GM21717 (cell line): Measurements from ENCODE around the gene ZNF665.
"Not testable (repeated sequence)": the region's sequence is repeated elsewhere in the genome, so short reads cannot be mapped to it uniquely, and the experiment has no call there.

Experiments used
- ATAC-seq: cut with Tn5 transposase; IDR thresholded peaks from one replicate; pipeline ENCODE4 v1.9.1; 2021; ENCODE audit warnings: mild to moderate bottlenecking, moderate library complexity; ENCODE audit not compliant: unreplicated experiment

ZNF665 gene

DNA sequence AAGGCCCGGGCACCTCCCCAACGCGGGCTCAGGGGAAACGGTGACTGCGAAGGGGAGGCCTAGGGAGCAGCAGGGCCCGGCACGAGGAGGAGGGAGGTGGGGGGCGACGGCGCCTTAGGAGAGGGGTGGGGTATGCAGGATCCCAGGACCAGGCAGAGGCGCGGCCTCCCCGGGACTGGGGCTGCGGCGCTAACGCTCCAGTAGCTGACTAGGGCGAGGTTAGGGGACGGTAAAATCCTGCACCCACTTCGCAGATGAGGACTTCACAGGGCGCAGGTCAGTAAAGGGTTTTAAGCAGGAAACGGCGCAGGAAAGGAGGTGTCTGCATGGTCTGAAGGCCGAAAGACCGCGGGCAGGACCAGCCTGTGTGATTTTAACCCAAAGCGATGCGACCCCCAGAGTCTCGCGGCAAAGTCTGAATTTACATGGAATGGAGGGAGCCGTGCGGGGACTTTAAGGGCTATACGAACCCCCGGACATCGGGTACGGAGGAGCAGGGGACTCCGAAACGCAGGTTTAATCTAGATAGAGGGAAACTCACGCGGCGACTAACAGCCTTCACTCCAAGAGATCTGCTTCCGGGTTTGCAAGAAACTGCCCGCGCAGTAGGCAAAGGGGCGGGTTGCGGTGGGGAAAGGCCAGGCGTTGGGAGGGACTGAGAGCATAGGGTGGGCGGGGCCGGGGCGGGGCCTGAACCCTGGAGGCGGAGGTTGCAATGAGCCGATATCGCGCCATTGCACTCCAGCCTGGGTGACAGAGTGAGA lies at the start of gene ZNF665:
Gene ZNF665, minus strand, starts transcription at position 588 of the 764 bp plus-strand sequence. CDS start 10,460 bp downstream, outside the sequence.
- ATAC-seq = peak; percentile 61

DNA sequence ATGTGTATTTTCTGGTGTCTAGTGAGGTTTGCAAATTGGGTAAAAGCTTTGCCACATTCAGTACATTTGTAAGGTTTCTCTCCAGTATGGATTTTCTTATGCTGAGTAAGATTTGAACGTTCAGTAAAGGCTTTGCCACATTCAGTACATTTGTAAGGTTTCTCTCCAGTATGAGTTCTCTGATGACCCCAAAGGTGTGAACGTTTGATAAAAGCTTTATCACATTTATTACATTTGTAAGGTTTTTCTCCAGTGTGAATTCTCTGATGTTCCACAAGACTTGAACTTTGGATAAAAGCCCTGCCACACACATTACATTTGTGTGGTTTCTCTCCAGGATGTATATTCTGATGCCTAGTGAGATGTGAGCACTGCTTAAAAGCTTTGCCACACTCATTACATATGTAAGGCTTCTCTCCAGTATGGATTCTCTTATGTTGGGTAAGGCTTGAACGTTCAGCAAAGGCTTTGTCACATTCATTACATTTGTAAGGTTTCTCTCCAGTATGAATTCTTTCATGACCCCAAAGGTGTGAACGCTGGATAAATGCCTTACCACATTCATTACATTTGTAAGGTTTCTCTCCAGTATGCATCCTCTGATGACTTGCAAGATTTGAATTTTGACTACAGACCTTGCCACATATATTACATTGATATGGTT lies 44.1 kb upstream of the ZNF665 start:
- no peak for ATAC-seq

DNA sequence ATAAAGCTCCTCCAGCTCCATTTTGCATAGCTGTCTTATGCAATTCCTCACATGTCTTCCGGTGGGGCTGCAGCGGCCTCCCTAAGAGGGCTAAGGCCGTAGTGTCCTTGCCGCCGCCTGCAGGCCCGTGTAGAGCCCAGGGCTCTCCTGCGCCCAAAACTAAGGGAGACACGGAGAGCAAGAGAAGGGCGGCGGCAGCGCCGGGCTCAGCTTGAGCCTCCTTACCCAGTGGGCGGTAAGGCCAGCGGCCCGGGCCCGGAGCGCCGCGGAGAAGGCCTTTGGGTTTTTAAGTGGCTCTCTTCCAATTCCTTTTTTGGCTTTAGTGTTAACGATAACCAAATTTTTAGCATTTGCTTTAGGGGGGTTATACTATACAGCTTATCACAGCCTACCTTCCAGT lies 31.4 kb upstream of the ZNF665 start:
- no peak for ATAC-seq

DNA sequence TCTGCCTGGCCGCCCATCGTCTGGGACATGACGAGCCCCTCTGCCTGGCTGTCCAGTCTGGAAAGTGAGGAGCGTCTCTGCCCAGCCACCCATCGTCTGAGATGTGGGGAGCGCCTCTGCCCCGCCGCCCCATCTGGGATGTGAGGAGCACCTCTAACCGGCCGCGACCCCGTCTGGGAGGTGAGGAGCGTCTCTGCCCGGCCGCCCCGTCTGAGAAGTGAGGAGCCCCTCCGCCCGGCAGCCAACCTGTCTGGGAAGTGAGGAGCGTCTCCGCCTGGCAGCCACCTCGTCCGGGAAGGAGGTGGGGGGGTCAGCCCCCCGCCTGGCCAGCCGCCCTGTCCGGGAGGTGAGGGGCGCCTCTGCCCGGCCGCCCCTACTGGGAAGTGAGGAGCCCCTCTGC lies 29.6 kb upstream of the ZNF665 start:
- ATAC-seq = not testable (repeated sequence)

DNA sequence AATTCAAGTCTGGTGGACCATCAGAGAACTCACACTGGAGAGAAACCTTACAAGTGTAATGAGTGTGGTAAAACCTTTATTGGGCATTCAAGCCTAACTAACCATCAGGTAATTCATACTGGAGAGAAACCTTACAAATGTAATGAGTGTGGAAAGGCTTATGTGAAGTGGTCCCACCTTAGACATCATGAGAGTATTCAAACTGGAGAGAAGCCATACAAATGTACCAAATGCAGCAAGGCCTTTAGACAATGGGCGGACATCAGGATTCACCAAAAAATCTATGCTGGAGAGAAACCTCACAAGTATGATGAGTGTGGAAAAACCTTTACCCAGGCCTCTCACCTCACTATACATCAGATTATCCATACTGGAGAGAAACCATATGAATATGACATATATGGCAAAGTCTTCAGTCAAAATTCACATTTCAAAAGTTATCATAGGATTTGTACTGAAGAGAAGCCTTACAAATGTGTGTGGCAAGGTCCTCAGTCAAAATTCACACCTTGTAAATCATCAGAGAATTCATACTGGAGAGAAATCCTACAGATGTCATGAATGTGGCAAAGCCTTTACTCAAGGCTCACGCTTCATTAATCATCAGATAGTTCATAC lies 19.7 kb upstream of the ZNF665 start:
- ATAC-seq = no peak

DNA sequence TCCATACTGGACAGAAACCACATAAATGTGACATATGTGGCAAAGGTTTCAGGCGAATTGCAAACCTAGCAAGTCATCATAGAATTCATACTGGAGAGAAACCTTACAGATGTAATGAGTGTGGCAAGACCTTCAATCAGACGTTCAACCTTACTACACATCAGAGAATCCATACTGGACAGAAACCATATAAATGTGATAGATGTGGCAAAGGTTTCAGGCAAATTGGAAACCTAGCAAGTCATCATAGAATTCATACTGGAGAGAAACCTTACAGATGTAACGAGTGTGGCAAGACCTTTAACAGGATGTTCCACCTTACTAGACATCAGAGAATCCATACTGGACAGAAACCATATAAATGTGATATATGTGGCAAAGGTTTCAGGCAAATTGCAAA lies 18.4 kb upstream of the ZNF665 start:
- not testable (repeated sequence) for ATAC-seq

DNA sequence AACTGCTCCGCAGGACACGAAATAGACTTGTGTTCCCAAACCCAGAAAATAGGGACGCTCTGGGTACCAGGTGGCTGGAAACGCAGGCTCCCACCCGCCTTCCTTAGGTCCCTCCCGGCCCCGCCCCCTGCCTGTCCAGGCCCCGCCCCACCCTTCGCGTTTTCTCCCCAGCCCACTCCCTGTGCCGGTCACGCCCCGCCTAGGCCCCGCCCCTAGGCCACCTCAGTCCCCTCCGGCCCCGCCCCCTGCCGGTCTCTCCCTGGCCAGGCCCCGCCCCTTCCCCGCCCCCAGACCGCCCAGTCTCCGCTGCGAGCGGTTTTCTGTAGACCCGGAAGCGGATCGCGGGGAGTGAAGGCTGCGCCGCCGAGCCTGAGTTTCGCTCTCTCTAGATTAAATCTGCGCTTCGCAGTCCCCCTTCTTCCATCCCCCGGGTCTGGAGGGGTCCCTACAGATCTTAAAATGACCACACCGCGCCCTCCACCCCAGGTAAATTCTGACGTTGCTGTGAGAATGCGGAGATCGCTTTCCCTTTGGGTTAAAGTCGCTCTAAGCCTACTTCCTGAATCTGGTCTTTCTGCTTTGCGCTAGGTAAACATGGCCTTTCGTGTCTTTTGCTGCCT lies 3.7 kb upstream of the ZNF665 start:
- ATAC-seq = no peak

DNA sequence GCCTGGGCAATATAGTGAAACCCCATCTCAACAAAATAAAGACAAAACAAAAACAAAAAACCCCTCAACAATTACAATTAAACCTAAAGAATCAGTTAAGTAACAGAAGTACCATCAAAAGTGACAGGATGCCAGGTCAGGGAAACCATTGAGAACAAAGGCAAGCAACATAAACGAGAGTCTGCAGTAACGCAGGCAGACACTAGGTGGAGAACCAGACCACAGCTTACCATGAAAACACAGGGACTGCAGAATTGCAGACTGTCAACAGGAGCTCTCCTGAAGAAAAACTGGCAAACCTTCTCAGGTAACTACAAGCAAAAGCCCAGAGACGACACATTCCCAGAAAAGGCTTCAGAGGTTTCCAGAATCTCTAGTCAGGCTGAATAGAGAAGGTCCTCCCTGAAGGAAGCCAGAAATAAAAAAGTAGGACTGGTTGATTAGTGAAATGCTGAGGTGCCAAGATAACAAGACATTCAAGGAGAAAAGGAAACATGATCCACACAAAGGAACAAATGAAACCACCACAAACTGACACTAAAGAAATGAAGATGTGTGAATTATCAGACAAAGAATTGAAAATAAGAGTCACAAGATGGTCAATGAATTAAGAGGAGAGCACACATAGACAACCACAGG lies 2.2 kb upstream of the ZNF665 start:
- no peak for ATAC-seq

DNA sequence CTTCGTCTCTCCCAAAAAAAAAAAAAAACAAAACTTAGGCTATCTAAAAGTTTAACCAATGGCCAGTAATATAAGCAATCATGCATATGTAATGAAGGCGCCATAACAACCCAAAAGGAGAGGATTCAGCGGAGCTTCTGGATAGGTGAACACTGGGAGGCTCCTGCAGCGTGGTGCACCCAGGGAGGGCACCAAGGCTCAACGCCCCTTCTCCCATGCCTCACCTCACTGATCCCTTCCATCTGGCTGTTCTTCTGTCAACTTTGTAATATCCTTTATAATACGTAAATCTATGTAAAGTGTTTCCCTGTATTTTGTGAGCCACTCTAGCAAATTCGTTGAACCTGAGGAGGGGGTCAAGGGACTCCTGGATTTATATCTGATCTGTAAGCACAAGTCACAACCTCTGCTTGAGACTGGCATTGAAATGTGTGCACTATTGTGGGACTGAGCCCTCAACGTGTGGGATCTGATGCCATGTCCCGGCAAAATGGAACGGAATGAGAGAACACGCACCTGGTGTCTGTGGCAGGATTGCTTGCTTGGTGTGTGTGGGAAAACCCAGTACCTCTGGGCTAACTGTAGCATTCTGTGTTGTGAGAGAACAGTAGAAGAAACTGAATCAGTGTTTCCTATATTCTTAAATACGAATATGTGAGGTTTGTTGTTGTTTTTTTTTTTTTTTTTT lies 521 bp upstream of the ZNF665 start:
- ATAC-seq = no peak

DNA sequence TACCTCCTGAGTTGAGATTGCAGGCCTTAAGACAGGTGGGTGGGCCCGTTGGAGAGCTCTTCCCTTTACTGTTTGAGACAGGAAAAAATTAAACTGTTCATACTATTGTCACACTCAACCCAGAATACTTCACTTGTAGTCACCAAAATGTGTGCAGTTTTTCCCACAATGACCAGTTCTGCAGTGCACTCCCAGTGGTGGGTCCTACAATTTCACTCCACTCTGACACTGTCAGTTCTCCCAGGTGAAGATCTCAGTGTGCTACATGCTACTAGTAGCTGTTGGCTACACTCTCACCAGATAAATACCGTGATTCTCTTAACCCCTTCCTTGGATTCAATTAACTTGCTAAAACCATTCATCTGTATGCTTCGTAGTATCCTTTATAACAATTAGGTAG lies 2.9 kb downstream of the ZNF665 start:
- no peak for ATAC-seq

DNA sequence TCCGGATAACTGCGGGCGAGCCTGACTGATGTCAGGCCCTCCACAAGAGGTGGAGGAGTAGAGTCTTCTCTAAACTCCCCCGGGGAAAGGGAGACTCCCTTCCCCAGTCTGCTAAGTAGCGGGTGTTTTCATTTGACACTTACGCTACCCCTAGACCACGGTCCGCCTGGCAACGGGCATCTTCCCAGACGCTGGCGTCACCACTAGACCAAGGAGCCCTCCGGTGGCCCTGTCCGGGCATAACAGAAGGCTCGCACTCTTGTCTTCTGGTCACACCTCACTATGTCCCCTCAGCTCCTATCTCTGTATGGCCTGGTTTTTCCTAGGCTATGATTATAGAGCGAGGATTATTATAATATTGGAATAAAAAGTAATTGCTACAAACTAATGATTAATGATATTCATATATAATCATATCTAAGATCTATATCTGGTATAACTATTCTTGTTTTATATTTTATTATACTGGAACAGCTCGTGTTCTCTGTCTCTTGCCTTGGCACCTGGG lies 3.4 kb downstream of the ZNF665 start:
- not testable (repeated sequence) for ATAC-seq

DNA sequence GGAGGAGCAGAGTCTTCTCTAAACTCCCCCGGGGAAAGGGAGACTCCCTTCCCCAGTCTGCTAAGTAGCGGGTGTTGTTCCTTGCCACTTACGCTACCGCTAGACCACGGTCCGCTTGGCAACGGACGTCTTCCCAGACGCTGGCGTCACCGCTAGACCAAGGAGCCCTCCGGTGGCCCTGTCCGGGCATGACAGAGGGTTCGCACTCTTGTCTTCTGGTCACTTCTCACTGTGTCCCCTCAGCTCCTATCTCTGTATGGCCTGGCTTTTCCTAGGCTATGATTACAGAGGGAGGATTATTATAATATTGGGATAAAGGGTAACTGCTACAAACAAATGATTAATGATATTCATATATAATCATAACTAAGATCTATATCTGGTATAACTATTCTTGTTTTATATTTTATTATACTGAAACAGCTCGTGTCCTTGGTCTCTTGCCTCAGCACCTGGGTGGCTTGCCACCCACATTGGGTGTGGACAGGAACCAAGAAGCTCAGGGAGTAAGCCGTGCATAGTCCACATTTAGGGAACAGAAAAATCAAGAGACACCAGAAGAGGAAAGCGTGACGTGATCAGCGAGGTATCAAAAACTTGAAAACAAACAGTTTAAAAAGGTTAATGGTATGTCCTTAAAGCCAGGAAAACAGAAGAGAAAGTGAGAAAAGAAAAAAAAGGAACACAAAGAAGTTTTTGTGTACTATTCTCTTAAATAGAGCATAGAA lies 7.8 kb downstream of the ZNF665 start:
- ATAC-seq = not testable (repeated sequence)

DNA sequence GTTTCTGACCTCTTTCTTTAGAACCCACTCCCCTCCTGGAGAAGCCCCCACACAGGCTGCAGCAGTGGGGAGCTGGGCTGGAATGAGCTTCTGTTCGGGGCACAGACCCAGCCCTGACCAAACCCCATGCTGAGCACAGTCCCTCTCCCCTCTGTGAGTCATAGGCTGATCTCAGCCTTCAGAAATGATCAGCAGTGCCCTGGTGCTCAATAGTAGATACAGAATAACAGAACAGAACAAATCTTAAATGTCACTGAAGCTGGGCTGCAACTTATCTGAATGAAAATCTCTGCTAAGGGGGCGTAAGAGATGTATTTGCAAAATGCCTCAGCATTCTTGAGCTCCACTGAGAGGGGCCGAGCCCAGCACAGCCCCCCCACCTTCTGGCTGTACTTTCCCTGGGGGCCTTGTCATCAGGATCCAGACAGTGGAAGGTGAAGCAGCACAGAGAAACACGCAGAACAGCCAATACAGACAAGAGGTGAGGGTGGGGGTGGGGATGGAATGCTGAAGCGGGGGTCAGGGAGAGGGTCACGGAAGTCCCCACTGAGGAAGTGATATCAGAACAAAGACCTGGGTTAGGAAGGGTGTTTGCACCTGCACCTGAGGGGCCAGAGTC lies 9.9 kb downstream of the ZNF665 start:
- no peak for ATAC-seq

DNA sequence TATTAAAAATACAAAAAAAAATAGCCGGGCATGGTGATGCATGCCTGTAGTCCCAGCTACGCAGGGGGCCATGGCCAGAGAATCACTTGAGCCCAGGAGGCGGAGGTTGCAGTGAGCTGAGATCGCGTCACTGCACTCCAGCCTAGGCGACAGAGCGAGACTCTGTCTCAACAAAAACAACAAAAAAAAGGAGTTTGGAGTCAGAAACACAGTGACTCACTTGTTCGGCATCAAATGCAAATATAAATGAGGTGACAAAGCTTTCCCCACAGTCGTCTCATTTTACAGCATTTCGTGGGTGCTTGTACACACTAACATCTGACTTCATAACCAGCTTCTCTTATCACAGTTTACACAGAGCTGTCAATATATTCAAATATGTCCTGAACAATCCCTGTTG lies 11.0 kb downstream of the ZNF665 start:
- ATAC-seq = no peak

DNA sequence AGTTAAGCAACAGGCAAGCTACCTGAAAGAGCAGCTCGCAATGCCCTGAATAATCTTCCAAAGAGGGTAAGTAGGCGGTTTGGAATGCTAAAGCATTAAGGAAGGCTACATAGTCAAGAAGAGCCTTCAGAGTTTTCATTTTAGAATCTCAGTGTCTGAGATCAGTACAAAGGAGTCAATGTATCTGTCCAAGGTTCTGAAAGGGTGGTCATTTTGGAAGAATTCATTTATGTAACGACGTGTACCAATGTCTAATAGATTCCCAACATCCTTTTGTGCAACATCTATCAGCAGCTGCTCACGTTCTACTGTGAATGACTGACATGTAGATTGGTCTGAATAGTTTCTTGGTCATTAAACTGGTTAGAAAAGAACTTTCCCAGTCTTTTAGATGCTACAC lies 15.2 kb downstream of the ZNF665 start:
- ATAC-seq = no peak

DNA sequence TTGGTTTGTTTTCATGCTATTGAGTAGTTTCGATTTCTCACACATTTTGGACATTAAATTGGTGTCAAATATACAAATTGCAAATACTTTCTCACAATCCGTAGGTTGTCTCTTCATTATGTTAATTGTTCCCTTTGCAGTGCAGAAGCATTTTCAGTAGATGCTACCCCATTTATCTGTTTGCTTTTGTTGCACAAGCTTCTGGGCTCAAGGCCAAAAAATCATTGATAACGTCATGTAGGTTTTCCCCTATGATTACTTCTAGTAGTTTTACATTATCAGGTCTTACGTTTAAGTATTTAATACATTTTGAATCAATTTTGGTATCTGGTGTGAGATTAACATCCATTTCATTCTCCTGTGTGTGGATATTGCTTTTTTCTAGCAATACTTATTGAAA lies 20.3 kb downstream of the ZNF665 start:
- ATAC-seq = no peak

DNA sequence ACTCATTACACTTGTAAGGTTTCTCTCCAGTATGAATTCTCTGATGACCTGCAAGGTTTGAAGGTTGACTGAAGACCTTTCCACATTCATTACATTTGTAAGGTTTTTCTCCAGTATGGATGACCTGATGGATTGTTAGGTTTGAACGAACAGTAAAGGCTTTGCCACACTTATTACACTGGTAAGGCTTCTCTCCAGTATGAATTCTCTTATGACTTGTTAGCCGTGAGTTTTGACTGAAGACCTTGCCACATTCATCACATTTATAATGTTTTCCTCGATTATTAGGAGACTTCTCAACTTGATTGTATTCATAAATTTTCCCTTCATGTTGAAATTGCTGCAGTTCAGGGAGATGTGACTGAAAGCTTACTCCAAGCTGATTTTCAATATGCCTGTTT lies 27.5 kb downstream of the ZNF665 start:
- no peak for ATAC-seq

DNA sequence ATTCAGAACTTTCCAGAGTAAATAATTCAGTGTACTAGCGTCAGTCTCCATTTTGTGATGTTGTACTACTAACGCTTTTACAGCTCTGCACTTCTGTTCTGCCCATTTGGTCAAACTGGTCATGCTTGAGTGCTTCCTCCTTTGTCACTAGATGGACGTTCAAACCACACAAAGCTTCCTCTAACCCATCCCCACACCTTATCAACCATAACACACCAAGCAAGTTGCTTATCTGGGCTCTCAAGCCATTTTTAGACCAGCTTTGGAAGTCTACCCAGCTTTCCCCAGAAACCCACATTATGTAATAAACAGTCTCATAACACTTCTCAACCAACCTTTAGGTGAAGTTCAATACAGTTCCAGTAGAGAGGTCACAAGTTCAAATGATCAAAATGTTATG lies 32.0 kb downstream of the ZNF665 start:
- ATAC-seq = no peak

DNA sequence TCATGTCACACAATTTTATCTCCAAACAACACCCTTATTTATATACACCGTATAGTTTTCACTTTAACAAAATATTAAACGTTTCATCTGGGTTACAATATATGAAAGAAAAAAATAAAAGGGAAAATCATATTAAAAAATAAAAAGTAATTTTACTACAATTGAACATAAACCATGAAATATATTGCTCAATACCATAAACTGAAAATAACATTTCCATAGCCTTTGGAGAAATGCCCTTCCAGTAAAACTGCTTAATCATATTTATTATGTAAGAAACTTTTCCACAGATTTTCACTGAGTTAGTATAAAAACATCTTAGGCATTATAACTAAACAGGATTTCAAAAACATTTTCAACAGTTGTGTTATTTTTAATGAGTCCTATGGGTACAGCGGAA lies 32.8 kb downstream of the ZNF665 start:
- ATAC-seq = no peak
